Muscle of leg (tissue), 11 donors: Measurements from ENCODE around the gene PFKFB2. TPM values are rescaled to one million over a fixed set of nuclear protein-coding genes. Genes with fewer than 3 reads are reported as not detected.
A peak's percentile ranks its signal among the peaks of the same experiment; 100 is the strongest.

Experiments used
- DNase-seq: peaks from one replicate; pipeline ENCODE4 v3.0.0; 2013
- H3K27ac ChIP-seq: one replicate; pipeline ENCODE4 v1.5.1; 2013; ENCODE audit warnings: mild to moderate bottlenecking, low read length, control low read depth
- H3K27me3 ChIP-seq: one replicate; pipeline ENCODE4 v1.6.1; 2013; ENCODE audit warnings: low read length; ENCODE audit not compliant: control insufficient read depth, insufficient read depth
- H3K36me3 ChIP-seq: one replicate; pipeline ENCODE4 v1.6.1; 2013; ENCODE audit warnings: low read length; ENCODE audit not compliant: control insufficient read depth, insufficient read depth
- H3K4me1 ChIP-seq: one replicate; pipeline ENCODE4 v1.6.1; 2013; ENCODE audit warnings: low read length; ENCODE audit not compliant: control insufficient read depth, insufficient read depth
- H3K4me3 ChIP-seq: one replicate; pipeline ENCODE4 v1.5.1; 2013; ENCODE audit warnings: low read length, control low read depth
- H3K9me3 ChIP-seq: replicated peaks from 2 replicates; pipeline ENCODE4 v1.6.1; 2013; ENCODE audit warnings: low read depth, low read length; ENCODE audit not compliant: control insufficient read depth
- WGBS: methylation state at CpG from one replicate; pipeline ENCODE4 v1.1.5; 2013; ENCODE audit warnings: missing lambda C conversion rate; ENCODE audit not compliant: insufficient coverage; 5-methylcytosine and 5-hydroxymethylcytosine counted together
- polyA plus RNA-seq, 8 donors: library from polyadenylated mRNA; unstranded; fragments of 120-200 nt; gene quantifications; one replicate each; pipeline versions ENCODE4 v1.2.1 to v1.2.3, GENCODE V29; 2013; ENCODE audit warnings: inconsistent platforms in 1 of 8, low replicate concordance in 1 of 8; ENCODE audit not compliant: insufficient read length in 8 of 8, insufficient read depth in 1 of 8
- total RNA-seq: library from RNA; stranded (reverse); fragments of 120-200 nt; gene quantifications from one replicate; pipeline ENCODE4 v1.2.4, GENCODE V29; 2013

The PFKFB2 gene
- total and polyA plus RNA-seq, 9 donors = 3.8 to 7.7 (median 4.4) TPM

DNA sequence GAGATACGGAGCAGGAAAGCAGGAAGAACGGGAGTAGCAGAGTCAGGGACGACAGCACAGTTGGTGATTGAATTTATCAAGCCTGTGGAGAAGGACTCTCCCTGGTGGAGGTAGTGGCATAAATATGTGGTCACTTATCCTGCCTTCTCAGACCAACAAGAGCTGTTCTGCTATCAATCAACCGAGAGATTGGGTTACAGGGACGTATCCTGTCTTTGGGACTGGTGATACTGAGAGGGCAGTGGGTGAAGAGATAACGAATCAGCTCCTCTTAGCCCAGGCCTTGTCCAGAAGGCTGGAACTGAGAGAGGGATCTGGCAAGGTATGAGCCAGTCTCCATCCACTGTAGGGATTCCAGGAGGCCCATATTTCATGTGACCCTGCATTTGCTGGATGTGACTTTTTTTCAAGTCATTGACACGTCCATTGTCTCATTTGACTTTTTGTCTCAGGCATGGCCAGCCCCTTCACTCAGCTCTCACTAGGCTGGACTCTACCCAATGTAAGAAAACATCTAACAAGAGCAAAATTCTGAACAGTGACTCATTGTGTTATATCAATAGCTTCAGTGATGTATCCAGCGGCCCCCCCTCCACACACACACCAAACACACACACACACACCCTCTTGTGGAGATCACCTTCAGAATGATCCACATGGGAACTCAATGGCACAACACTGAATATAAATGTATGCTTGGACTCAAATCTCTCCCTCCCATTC is 31.8 kb upstream of the PFKFB2 start:
- Histone ChIP-seq H3K36me3 (no peaks in the 10 kb centered on the region), H3K27me3 (peaks cover 2% of the 10 kb centered on the region), H3K27ac (no peak overlapping the region), H3K4me1 (peaks cover 12% of the 10 kb centered on the region), H3K4me3 (no peak overlapping the region), H3K9me3 (no peaks in the 10 kb centered on the region)
- 52% methylated on average over 6 of the region's 8 CpGs for WGBS
- no peak for DNase-seq

DNA sequence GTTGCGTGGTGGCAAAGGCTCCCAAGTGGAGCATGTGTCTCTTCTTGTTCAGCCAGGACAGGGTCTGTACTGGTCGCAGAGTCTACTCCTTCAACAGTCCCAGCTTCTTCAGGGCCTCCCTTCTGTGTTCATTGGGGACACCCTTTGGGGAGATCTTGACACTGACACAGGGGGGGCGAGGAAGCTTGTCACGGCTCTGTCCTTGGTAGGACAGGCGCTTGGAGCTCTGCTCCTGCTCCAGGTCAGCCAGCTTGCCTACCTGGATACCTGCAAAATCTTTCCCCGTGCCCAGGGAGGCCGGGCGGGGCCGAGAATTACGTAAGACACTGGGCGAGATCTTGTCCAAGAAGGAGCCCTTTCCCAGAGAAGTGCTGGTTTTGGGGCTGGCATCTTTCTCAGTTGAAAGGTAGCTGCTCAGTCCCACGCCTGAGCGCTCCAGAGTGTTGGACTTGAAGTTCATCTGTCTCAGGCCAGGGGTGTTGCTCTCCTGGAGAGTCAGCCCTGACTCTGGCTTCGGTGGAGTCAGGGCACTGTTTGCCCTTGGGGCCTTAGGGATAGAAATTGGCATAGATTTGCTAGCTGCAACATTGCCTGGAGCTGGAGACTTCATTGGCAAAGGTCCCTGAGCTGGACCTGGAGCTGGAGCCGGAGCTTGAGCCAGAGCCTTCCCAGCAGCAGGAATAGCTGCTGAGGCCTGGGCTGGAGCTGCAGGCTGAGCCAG is 31.0 kb upstream of the PFKFB2 start:
- H3K9me3 ChIP-seq = no peaks in the 10 kb centered on the region
- H3K4me3 ChIP-seq = no peak overlapping the region
- no peak for DNase-seq
- no peak overlapping the region for H3K27ac ChIP-seq
- peaks cover 2% of the 10 kb centered on the region for H3K27me3 ChIP-seq
- peaks cover 12% of the 10 kb centered on the region for H3K4me1 ChIP-seq
- H3K36me3 ChIP-seq = no peaks in the 10 kb centered on the region
- WGBS = 82% methylated on average over 15 of the region's 15 CpGs

DNA sequence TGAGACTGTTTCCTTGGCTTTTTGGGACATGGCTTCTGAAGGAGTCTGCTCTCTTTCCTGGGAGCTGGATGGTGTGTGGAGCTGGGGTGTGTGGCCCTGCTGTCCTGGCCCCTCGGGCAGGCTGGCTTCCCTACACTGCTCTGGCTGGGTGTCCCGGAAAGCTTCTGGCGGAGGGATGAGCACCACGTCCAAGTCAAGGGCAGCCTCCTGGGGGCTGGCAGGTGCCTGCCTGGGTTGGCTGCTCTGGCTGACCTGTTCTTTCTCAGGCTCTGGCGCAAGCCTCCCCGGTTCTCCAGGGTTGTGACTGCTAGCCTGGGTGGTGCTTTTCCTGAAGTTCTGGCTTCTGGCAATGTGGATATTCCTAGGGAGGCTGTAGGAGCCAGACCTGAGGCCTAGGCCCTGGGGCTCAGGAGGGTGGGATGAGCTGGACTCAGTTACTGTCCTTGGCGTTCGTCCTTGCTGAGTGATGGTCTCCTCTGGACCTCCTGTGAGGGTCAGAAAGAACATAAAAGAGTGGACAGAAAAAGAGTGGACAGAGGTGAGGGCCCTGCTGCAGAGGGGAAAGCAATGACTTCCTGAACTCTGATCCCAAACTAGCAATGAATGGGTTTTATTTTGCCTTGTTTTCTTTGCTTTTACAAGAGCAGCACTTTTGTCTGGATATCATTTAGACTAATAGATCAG is 29.9 kb upstream of the PFKFB2 start:
- no peak for DNase-seq
- Histone ChIP-seq H3K4me3 (no peak overlapping the region), H3K27me3 (peaks cover 2% of the 10 kb centered on the region), H3K27ac (no peak overlapping the region), H3K9me3 (no peaks in the 10 kb centered on the region), H3K36me3 (no peaks in the 10 kb centered on the region), H3K4me1 (peaks cover 12% of the 10 kb centered on the region)
- 78% methylated on average over 8 of the region's 8 CpGs for WGBS

- peaks cover 12% of the 10 kb centered on the region for H3K4me1 ChIP-seq
- WGBS = 81% methylated on average over 9 of the region's 18 CpGs
- peak; percentile 49 for DNase-seq
Observed at GRCh38 chr1:207024202-207025145, 28.6 kb upstream of the PFKFB2 start.

DNA sequence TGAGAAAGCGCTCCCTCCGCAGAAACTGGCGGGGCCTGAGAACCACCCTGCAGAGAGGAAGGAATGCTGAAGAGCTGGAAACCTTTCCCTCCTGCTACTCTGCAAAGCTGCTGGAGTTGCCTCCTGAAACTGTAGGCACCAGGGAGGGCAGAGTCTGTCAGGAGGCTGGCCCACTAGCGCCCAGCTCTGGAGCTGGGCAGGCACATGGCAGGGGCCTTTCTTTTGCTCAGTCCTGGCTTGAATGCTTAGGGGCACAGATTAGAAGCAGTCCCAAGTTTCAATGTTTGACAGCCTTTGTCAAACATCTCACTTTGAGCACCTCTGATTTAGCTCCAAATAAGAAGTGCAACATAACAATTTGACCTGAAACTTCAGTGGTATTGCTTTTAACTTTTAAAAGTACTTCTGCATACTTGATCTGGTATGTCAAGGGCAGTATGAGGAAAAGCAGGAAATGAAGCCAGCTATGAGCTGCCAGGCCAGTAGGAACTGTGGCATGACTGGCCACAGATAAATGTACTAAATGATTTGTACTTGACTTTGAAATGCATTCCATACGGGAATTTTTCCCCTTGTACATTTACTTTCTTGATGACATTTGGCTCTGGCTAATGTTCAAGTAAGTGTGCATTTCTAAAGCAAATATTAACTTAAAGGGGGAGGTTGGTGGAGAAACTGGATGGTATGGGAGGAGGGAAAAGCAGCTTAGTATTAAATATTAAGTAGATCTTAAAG is 27.8 kb upstream of the PFKFB2 start:
- peak; percentile 45 for DNase-seq
- 43% methylated on average over 1 of the region's 5 CpGs for WGBS
- peak overlapping the region; percentile 62 for H3K27ac ChIP-seq
- no peaks in the 10 kb centered on the region for H3K9me3 ChIP-seq
- H3K4me3 ChIP-seq = no peak overlapping the region
- H3K4me1 ChIP-seq = peaks cover 12% of the 10 kb centered on the region
- H3K36me3 ChIP-seq = no peaks in the 10 kb centered on the region
- H3K27me3 ChIP-seq = peaks cover 4% of the 10 kb centered on the region

More at GRCh38 chr1:207024202-207025145, 28.6 kb upstream of the PFKFB2 start:
- no peaks in the 10 kb centered on the region for H3K36me3 ChIP-seq
- H3K27ac ChIP-seq = peak overlapping the region; percentile 65
- H3K27me3 ChIP-seq = peaks cover 4% of the 10 kb centered on the region
- H3K4me3 ChIP-seq = no peak overlapping the region
- no peaks in the 10 kb centered on the region for H3K9me3 ChIP-seq

- Histone ChIP-seq H3K27ac (peak overlapping the region; percentile 62), H3K9me3 (no peaks in the 10 kb centered on the region), H3K27me3 (peaks cover 5% of the 10 kb centered on the region), H3K36me3 (no peaks in the 10 kb centered on the region), H3K4me1 (peaks cover 12% of the 10 kb centered on the region), H3K4me3 (no peak overlapping the region)
- WGBS = 40% methylated on average over 1 of the region's 4 CpGs
- peak; percentile 82 for DNase-seq
Observed at GRCh38 chr1:207026104-207026534, 27.0 kb upstream of the PFKFB2 start.

GRCh38 chr1:207027206-207027777 is 25.8 kb upstream of the PFKFB2 start:
- H3K4me3 ChIP-seq = no peak overlapping the region
- H3K9me3 ChIP-seq = no peaks in the 10 kb centered on the region
- DNase-seq = no peak
- H3K36me3 ChIP-seq = no peaks in the 10 kb centered on the region
- peaks cover 11% of the 10 kb centered on the region for H3K27me3 ChIP-seq
- 95% methylated on average over 15 of the region's 18 CpGs for WGBS
- H3K27ac ChIP-seq = no peak overlapping the region
- H3K4me1 ChIP-seq = peaks cover 12% of the 10 kb centered on the region

DNA sequence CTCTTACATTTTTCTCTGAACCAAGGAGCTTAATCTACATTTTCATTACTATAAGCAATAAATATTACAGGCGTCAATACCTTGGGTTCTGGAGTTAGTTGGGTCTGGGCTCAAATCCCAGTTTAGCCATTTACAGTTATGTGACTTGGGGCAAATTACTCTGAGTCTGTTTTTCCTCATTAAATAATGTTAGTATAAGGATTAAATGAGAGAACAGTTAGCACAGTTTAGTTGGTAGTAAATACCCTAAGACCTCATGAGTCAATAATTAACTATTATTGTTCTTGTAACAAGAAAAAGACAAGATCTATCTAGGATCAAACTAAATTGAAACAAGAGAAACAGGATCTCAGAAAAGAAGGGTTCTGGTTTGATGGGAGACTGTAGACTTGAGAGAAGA is 25.2 kb upstream of the PFKFB2 start:
- no peak overlapping the region for H3K4me3 ChIP-seq
- peaks cover 14% of the 10 kb centered on the region for H3K4me1 ChIP-seq
- no peaks in the 10 kb centered on the region for H3K36me3 ChIP-seq
- WGBS = no CpG with 5 or more reads among the region's 1 CpG
- peaks cover 15% of the 10 kb centered on the region for H3K27me3 ChIP-seq
- no peak overlapping the region for H3K27ac ChIP-seq
- DNase-seq = no peak
- H3K9me3 ChIP-seq = no peaks in the 10 kb centered on the region
